DMS 273 treated with DMSO at 0.1 percent for 48 hours (cell line): ENCODE data around the gene FILIP1L.

Source experiments
- DNase-seq: peaks from one replicate; lab custom pipeline; 2025; lab: John Stamatoyannopoulos, UW

Gene FILIP1L

GRCh38 chr3:99867594-99868310 is 246.5 kb downstream of the FILIP1L start:
- no peak for DNase-seq

- no peak for DNase-seq
Measured at GRCh38 chr3:99866261-99866761, 248.0 kb downstream of the FILIP1L start.

DNA sequence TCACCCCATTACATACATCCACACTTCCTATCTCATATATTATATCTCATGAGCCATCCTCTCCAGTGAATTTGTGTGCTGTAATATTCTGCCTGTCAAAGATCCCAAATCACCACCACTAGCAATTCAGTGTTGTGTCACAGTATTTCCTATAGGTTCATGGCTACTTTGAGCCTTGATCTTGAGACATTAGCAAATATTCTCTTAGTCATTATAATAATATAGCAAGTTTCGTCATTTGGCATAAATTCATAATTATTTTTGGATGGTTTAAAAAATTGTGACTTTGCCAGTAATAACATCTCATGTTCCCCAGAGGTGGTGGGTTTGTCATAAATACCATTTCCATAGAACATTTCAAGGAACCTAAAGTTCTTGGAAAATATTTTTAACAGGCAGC is 249.0 kb downstream of the FILIP1L start:
- DNase-seq = no peak

GRCh38 chr3:99864289-99864688 is 250.0 kb downstream of the FILIP1L start:
- no peak for DNase-seq

DNA sequence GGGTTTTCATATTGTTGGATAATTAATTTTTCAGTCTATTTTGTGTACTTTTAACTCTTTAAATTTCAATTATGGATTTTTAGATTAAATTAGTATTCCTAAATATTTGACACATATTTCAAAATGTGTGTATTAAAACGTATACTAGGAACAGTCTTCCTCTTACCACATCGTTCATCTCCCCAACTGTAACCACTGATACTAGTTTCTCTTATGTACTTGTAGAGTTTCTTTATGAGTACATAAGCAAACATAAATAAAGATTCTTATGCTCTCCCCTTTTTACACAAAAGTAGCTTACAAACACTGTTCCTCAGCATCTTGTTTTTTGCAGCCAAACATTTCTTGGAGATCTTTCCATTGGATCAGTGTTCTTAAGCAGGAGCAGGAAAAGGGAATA is 250.7 kb downstream of the FILIP1L start:
- no peak for DNase-seq

DNA sequence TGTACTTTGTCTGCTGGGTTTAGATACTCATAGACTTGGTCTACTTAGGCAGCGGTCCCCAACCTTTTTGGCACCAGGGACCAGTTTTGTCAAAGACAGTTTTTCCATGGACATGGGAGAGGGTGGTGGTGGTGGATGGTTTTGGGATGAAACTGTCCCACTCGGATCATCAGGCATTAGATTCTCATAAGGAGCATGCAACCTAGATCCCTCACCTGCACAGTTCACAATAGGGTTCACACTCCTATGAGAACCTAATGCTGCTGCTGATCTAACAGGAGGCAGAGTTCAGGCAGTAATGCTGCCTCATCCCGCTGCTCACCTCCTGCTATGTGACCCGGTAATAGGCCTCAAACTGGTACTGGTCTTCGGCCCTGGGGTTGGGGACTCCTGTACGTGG is 251.3 kb downstream of the FILIP1L start:
- DNase-seq = no peak

DNA sequence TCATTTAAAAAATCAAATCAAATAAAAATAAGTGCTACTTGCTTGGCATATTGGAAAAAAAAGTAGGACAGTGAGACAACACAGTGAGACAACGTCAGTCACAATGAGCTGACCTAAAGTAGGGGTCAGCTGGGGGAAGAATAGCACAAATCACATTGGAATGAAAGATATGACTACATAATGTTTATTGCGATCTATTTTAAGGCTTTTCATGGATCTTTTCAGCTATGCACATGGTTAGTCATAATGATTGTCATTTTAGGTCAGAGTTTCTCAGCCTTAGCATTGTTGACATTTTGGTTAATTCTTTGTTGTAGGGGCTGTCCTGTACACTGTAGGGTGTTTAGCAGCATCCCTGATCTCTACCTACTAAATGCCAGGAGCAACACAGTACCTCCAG is 252.1 kb downstream of the FILIP1L start:
- DNase-seq = no peak

DNA sequence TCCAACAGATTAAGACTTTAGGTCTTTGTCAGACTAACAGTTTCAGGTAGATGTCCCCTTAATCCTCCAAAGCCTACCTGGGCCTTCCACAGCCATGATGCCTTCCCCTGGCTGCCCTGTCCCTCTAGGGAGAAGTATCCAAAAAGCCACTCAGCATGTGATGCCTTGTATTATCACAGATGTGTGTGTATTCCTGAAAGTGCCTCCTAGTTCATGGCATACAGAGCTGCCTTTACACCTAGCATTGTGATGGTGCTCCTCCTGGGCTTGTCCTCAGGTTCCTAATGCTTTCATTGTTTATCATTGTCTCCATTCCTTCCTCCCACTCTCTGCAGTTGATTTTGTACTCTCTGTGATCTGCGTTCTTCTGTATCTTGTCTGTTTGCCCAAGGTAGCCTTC is 253.1 kb downstream of the FILIP1L start:
- DNase-seq = no peak

- no peak for DNase-seq
Measured at GRCh38 chr3:99859825-99860224, 254.5 kb downstream of the FILIP1L start.

GRCh38 chr3:99858469-99858868 is 255.8 kb downstream of the FILIP1L start:
- no peak for DNase-seq

- DNase-seq = no peak
Measured at GRCh38 chr3:99857278-99857677, 257.0 kb downstream of the FILIP1L start.

DNA sequence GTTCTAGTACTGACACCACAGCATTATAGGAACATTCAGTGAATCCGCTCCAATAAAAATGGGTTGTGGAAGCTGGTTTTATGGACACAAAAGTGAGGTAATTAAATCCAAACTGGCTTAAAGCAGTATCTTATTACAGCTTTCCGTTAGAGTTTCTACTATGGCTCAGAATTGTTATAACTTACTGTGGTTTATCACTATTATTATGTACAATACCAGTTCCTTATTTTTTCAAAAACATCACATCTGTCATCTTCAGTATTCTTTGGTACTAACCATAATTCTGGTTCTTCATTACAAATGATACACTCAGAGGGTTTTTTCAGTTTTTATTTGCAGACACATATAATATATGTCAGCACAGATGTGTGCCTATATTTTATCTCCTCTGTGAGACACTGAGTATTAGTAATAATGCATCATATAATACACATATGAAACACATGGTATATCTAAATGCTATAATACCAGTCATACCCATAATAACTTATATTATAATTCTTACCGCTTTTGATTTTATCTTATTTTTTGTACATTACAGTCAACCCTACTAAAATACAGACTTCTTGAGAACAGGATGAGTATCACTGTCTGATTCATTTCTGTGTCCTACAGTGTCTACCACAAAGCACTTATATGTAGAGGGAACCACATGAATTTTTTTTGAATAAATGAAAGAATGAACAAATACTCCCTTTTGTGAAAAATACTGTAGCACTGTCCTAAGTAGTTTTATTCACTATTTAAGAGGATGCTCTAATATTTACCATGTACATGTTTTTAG is 257.7 kb downstream of the FILIP1L start:
- no peak for DNase-seq

GRCh38 chr3:99855900-99856299 is 258.4 kb downstream of the FILIP1L start:
- DNase-seq = no peak

DNA sequence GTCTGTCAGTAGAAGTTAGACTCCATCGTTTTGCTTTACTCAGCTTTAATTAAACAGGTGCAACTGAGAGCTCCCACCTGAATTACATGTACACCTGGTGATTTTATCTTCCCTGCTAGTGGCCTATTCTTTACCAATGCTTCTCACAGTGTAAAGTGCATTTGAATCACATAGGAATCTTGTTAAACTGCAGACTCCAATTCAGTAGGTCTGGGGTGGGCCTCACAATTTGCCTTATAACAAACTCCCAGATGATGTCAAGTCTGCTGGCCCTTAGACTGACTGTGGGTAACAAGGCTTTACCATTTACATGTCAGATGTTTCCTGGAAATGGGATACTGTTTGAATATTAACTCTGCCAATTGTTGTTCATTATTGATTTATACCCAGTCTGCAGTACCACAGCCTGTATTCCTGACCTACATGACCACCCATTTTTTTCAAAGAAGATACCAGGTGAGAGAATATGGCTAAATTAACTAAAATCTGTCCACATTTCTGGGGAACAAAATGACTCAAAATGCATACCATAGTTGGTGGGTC is 259.5 kb downstream of the FILIP1L start:
- DNase-seq = no peak

DNA sequence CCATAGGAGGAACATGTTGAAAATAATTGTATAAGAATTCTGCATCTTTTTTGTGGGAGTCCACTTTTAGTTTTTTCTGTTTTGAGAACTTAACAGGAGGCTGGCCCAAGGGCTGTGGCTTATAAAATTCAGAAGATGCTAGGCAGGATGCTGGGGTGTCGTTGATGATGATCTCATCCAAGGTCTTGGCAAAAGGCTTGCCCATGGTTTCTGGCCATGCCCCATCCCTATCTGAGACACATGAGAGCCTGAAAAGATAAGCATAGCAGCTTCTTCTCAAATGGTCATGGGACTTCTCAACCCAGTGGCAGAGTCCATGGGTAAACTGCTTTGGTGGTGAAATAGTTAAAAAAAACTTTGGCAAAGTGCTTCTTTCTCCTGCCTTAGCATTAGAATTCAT is 261.4 kb downstream of the FILIP1L start:
- no peak for DNase-seq

GRCh38 chr3:99851955-99852354 is 262.3 kb downstream of the FILIP1L start:
- DNase-seq = no peak

DNA sequence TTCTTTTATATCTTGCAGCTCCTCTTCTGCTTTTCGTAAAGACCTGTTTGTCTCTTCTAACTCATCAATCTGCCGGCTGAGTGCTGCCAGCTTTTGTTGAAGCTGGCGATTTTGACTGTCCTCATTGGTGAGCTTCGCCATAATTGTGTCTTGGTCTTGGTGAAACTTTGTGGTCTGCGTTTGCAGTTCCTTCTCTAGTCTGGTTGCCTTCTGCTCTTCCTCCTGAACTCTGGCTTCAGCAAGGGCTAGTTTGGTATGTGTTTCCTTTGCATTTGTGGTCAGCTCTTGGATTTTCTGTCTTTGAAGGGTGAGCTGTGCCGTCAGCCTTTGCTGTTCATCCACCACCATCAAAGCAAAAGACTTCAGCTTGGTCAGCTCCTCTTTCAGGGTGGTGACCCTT is 263.7 kb downstream of the FILIP1L start:
- no peak for DNase-seq

DNA sequence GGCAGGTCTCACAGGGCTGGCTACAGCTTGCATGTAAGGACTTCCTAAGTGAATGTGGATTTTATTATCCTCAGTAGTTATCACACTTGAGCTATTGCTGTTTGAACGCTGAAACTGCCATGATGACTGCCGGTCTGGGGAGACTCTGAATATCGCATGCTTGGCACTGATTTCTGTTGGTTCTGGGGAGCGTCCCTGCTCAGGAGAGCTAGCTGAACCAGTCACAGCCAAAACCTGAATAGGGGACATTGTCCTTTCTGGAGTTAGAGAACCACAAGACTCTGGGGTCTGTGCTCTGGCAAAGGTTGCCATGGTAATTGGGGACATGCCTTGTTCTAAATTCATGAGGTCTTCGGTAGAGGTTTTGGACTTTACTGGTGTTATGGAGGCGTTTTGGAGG is 265.9 kb downstream of the FILIP1L start:
- DNase-seq = no peak

DNA sequence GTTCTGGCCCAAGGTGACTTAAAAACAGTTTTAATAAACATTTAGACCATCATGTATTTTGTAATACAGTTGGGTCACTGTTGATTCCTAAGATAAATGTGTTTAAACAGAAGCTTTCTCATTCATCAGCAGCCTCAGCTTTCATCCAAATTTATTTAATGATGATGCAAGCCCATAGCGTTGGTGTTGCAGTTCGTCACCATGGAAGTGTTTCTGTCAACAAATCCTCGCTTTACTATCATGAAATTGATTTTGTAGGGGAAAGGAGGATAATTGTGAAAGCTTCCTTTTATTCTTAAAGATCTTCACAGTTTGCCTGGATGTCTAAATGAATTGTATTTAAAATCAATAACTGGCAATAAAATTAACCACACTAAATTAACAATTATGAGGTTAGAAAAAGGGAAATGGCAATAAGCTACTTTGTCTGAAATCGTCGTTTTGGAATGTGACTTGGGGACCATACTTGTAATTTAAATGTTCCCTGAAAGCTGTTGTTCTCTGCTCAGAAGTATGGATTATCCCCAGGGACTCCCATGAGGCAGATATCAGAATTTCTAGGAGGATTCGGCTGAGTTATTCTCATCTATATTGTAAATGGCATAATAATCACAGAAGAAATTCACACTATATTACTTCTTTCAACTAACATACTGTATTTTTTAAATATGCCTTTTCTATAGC is 267.7 kb downstream of the FILIP1L start:
- DNase-seq = no peak

DNA sequence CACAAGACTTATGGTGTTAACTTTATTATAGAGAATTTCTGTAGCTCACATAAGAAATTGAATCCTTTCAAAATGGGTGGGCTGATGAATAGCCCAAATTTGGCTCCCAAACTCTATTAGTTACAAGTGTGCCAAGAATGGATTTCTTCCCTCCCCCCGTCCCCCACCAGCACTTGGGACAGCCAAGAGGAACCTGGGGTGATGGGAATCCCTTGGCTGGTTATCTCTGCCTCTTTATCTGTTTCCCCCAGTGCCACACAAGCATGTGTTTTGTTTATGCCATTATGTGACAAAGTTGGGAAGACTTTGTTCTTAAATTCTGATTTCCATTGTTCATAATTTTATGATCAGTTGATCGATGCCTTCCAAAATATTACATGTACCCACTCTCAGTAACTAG is 268.3 kb downstream of the FILIP1L start:
- no peak for DNase-seq

GRCh38 chr3:99845331-99845730 is 269.0 kb downstream of the FILIP1L start:
- no peak for DNase-seq

DNA sequence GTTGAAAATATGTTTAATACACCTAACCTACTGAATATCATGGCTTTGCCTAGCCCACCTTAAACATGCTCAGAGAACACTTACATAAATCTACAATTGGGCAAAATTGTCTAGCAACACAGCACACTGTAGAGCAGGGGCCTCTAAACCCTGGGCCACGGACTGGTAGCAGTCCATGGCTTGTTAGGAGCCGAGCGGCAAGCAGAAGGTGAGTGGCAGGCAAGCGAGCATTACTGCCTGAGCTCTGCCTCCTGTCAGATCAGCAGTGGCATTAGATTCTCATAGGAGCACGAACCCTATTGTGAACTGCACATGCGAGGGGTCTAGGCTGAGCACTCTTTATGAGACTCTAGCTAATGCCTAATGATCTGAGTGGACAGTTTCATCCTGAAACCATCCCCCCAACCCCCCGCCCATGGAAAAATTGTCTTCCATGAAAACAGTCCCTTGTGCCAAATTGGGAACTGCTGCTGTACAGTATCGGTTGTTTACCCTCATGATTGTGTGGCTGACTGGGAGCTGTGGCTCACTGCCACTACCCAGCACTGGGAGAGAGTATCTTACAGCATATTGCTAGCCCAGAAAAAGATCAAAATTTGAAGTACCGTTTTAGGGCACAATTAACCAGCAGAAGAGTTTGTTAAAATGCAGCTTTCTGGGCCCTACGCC is 270.6 kb downstream of the FILIP1L start:
- no peak for DNase-seq
